ENCODE measurements around the gene LRRC2.

DNA sequence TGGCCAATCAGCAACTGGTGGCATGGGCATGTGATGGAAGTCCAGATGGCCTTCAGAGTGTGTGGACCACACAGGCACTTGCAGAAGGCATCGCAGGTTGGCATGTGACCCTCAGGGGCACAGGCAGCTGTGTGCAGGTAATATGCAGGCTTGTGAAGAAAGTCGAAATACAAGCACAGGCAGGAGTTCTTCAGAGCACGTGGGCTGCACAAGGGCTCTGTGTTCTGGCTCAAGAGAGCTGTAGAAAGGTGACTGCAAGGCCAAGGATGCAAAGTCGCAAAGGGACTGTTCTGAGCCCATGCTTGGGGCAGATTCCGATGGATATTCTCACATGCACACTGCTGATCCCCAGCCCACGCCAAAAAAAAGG is 8.3 kb downstream of the LRRC2 start:
- TF ChIP-seq, protein P1, sequence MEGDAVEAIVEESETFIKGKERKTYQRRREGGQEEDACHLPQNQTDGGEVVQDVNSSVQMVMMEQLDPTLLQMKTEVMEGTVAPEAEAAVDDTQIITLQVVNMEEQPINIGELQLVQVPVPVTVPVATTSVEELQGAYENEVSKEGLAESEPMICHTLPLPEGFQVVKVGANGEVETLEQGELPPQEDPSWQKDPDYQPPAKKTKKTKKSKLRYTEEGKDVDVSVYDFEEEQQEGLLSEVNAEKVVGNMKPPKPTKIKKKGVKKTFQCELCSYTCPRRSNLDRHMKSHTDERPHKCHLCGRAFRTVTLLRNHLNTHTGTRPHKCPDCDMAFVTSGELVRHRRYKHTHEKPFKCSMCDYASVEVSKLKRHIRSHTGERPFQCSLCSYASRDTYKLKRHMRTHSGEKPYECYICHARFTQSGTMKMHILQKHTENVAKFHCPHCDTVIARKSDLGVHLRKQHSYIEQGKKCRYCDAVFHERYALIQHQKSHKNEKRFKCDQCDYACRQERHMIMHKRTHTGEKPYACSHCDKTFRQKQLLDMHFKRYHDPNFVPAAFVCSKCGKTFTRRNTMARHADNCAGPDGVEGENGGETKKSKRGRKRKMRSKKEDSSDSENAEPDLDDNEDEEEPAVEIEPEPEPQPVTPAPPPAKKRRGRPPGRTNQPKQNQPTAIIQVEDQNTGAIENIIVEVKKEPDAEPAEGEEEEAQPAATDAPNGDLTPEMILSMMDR (IDR thresholded peaks at IDR 0.05; ENCODE audit: poor library complexity), result no peak
- TF ChIP-seq EZH2 (IDR thresholded peaks at IDR 0.05; ENCODE audit: borderline replicate concordance), result no peak
